OCI-LY1 (cell line): ENCODE results near the gene DGKD.

ENCODE experiments used
- H2AFZ ChIP-seq: fragments of 200-600 bp; sonication (generic), shearing (Covaris generic); 2 replicates; pipeline ENCODE4 v1.6.0; 2014; ENCODE audit warnings: antibody characterized with exemption, mild to moderate bottlenecking, low read length
- H3F3A ChIP-seq: fragments of 200-600 bp; sonication (generic), shearing (Covaris generic); 2 replicates; pipeline ENCODE4 v1.6.0; 2014; ENCODE audit warnings: mild to moderate bottlenecking, antibody characterized with exemption, low read length, moderate library complexity; ENCODE audit not compliant: insufficient read depth
- H3K27ac ChIP-seq: fragments of 200-600 bp; sonication (generic); 2 replicates; pipeline ENCODE4 v1.5.1; 2014; ENCODE audit warnings: low read length, mixed run types, mild to moderate bottlenecking, low read depth; ENCODE audit not compliant: poor library complexity, severe bottlenecking
- H3K27me3 ChIP-seq: fragments of 200-600 bp; sonication (generic); 2 replicates; pipeline ENCODE4 v1.6.0; 2014; ENCODE audit warnings: antibody characterized with exemption, mild to moderate bottlenecking, low read length, moderate library complexity; ENCODE audit not compliant: insufficient read depth
- H3K36me3 ChIP-seq: fragments of 200-600 bp; sonication (generic); 2 replicates; pipeline ENCODE4 v1.6.1; 2014; ENCODE audit warnings: mild to moderate bottlenecking, antibody characterized with exemption, low read length, moderate library complexity, mixed read lengths; ENCODE audit not compliant: insufficient read depth
- H3K4me1 ChIP-seq: fragments of 200-600 bp; sonication (generic); 2 replicates; pipeline ENCODE4 v1.5.1; 2014; ENCODE audit warnings: mild to moderate bottlenecking, low read length, moderate library complexity; ENCODE audit not compliant: insufficient read depth, severe bottlenecking
- H3K4me2 ChIP-seq: fragments of 200-600 bp; sonication (generic), shearing (Covaris generic); 2 replicates; pipeline ENCODE4 v1.6.1; 2014; ENCODE audit warnings: low read length
- H3K4me3 ChIP-seq: fragments of 200-600 bp; sonication (generic); 2 replicates; pipeline ENCODE4 v1.5.1; 2014; ENCODE audit warnings: low read length, low read depth, mild to moderate bottlenecking, mixed read lengths; ENCODE audit not compliant: poor library complexity, severe bottlenecking
- H3K79me2 ChIP-seq: fragments of 200-600 bp; shearing (Covaris generic); 2 replicates; pipeline ENCODE4 v1.6.1; 2016; ENCODE audit warnings: mixed run types, low read length, mixed read lengths; ENCODE audit not compliant: insufficient read depth
- H3K9ac ChIP-seq: fragments of 200-600 bp; sonication (generic), shearing (Covaris generic); 2 replicates; pipeline ENCODE4 v1.6.1; 2014; ENCODE audit warnings: mild to moderate bottlenecking, low read length, mixed read lengths
- H3K9me2 ChIP-seq: fragments of 200-600 bp; sonication (generic), shearing (Covaris generic); 2 replicates; pipeline ENCODE4 v1.6.1; 2014; ENCODE audit warnings: low read depth, mild to moderate bottlenecking, low read length, mixed read lengths
- H3K9me3 ChIP-seq: fragments of 200-600 bp; shearing (Covaris generic); 2 replicates; pipeline ENCODE4 v1.6.1; 2014; ENCODE audit warnings: low read length, mixed read lengths
- H4K20me1 ChIP-seq: fragments of 200-600 bp; sonication (generic), shearing (Covaris generic); 2 replicates; pipeline ENCODE4 v1.6.0; 2016; ENCODE audit warnings: mild to moderate bottlenecking, low read length; ENCODE audit not compliant: insufficient read depth
- CTCF ChIP-seq: fragments of 200-600 bp; sonication (generic), shearing (Covaris generic); IDR thresholded peaks from 2 replicates; pipeline ENCODE4 v1.5.1; 2017; ENCODE audit warnings: mild to moderate bottlenecking, antibody characterized with exemption, low read length, moderate library complexity, mixed read lengths
- EZH2 ChIP-seq: fragments of 200-600 bp; sonication (generic), shearing (Covaris generic); IDR thresholded peaks from 2 replicates; pipeline ENCODE4 v1.8.0; 2017; ENCODE audit warnings: borderline replicate concordance, mixed run types, mild to moderate bottlenecking, antibody characterized with exemption, low read length, moderate library complexity, mixed read lengths

The DGKD gene

GRCh38 chr2:233402346-233402745, 48.1 kb downstream of the DGKD start:
- H3K9me2 ChIP-seq: no peaks in the 10 kb centered on the region
- H3F3A ChIP-seq: no peaks in the 10 kb centered on the region
- no peak overlapping the region for H3K4me2 ChIP-seq
- H3K4me3 ChIP-seq: no peak overlapping the region
- no peaks in the 10 kb centered on the region for H3K79me2 ChIP-seq
- H3K4me1 ChIP-seq: no peaks in the 10 kb centered on the region
- H3K27ac ChIP-seq: no peak overlapping the region
- H3K9me3 ChIP-seq: no peaks in the 10 kb centered on the region
- H3K27me3 ChIP-seq: no peaks in the 10 kb centered on the region
- TF ChIP-seq CTCF (no peak), EZH2 (no peak)
- no peak overlapping the region for H3K9ac ChIP-seq
- no peak overlapping the region for H2AFZ ChIP-seq
- no peaks in the 10 kb centered on the region for H4K20me1 ChIP-seq
- H3K36me3 ChIP-seq: no peaks in the 10 kb centered on the region

- H3K27me3 ChIP-seq: no peaks in the 10 kb centered on the region
- no peaks in the 10 kb centered on the region for H3K36me3 ChIP-seq
- no peaks in the 10 kb centered on the region for H3K9me3 ChIP-seq
- no peaks in the 10 kb centered on the region for H3F3A ChIP-seq
- H3K9me2 ChIP-seq: no peaks in the 10 kb centered on the region
- no peak overlapping the region for H3K27ac ChIP-seq
- no peaks in the 10 kb centered on the region for H3K79me2 ChIP-seq
- H4K20me1 ChIP-seq: no peaks in the 10 kb centered on the region
- no peak overlapping the region for H3K9ac ChIP-seq
- H3K4me2 ChIP-seq: no peak overlapping the region
- TF ChIP-seq CTCF: no peak
- no peak for TF ChIP-seq EZH2
- H3K4me1 ChIP-seq: no peaks in the 10 kb centered on the region
- no peak overlapping the region for H3K4me3 ChIP-seq
- H2AFZ ChIP-seq: no peak overlapping the region
Measured at GRCh38 chr2:233402789-233403188, 48.5 kb downstream of the DGKD start.

GRCh38 chr2:233404222-233404621, 49.9 kb downstream of the DGKD start:
- Histone ChIP-seq H3K79me2 (no peaks in the 10 kb centered on the region), H4K20me1 (no peaks in the 10 kb centered on the region), H3K9me2 (no peaks in the 10 kb centered on the region), H2AFZ (no peak overlapping the region), H3K4me2 (no peak overlapping the region), H3K4me3 (no peak overlapping the region), H3K9me3 (no peaks in the 10 kb centered on the region), H3K27me3 (no peaks in the 10 kb centered on the region), H3K27ac (no peak overlapping the region), H3K4me1 (no peaks in the 10 kb centered on the region), H3K9ac (no peak overlapping the region), H3F3A (no peaks in the 10 kb centered on the region), H3K36me3 (no peaks in the 10 kb centered on the region)
- TF ChIP-seq EZH2: no peak
- TF ChIP-seq CTCF: peak; percentile 91
